Motor neuron (in vitro differentiated cells): ENCODE data around the gene SLC26A8. TPM values are rescaled to one million over a fixed set of nuclear protein-coding genes. Genes with fewer than 3 reads are reported as not detected.

Experiments used
- ATAC-seq, 8 experiments: fragments of 200-7000 bp; cut with Tn5 transposase; replicated peaks in 6 of 8; 2 replicates each; pipeline ENCODE4 v1.8.0; 2021; ENCODE audit warnings: mild to moderate bottlenecking in 8 of 8, moderate library complexity in 8 of 8
- H3K27ac ChIP-seq, 2 donors: fragments of 250-450 bp; sonication (Bioruptor Pico); 2 replicates each; pipeline ENCODE4 v1.9.0; 2021; ENCODE audit warnings: antibody characterized with exemption in 2 of 2, mild to moderate bottlenecking in 2 of 2, moderate library complexity in 1 of 2
- H3K4me1 ChIP-seq, 2 donors: fragments of 250-450 bp; sonication (Bioruptor Pico); replicated peaks in 1 of 2; 2 replicates each; pipeline ENCODE4 v1.6.1; 2021; ENCODE audit warnings: antibody characterized with exemption in 2 of 2, mild to moderate bottlenecking in 2 of 2, moderate library complexity in 1 of 2
- H3K4me3 ChIP-seq, 5 donors: fragments of 250-450 bp; sonication (Bioruptor Pico); 2 replicates each; pipeline ENCODE4 v1.9.0; 2021; ENCODE audit warnings: antibody characterized with exemption in 5 of 5, mild to moderate bottlenecking in 5 of 5, moderate library complexity in 4 of 5
- WGBS, 10 experiments: fragments of 450-650 bp; shearing (Covaris generic); methylation state at CpG; one replicate each; pipeline ENCODE4 v1.0.0; 2022; 5-methylcytosine and 5-hydroxymethylcytosine counted together
- in situ Hi-C, 9 experiments: fragments of 400-800 bp; cut with MboI; loops; one replicate each; pipeline ENCODE4 v1.15.0; 2021; ENCODE audit warnings: low sequenced_read_pairs in 9 of 9, low pct_unique_long_range_greater_than_20kb in 2 of 9; ENCODE audit not compliant: unreplicated experiment in 9 of 9
- total RNA-seq, 8 experiments: library from RNA; unstranded; fragments of 300-600 nt; gene quantifications; 2 replicates each; pipeline versions ENCODE4 v1.2.3 to v1.2.4, GENCODE V29; 2022

Gene SLC26A8
- total RNA-seq, 8 experiments from 2014 or later, result 0.05 to 0.61 (median 0.22) TPM; not detected in 1

DNA sequence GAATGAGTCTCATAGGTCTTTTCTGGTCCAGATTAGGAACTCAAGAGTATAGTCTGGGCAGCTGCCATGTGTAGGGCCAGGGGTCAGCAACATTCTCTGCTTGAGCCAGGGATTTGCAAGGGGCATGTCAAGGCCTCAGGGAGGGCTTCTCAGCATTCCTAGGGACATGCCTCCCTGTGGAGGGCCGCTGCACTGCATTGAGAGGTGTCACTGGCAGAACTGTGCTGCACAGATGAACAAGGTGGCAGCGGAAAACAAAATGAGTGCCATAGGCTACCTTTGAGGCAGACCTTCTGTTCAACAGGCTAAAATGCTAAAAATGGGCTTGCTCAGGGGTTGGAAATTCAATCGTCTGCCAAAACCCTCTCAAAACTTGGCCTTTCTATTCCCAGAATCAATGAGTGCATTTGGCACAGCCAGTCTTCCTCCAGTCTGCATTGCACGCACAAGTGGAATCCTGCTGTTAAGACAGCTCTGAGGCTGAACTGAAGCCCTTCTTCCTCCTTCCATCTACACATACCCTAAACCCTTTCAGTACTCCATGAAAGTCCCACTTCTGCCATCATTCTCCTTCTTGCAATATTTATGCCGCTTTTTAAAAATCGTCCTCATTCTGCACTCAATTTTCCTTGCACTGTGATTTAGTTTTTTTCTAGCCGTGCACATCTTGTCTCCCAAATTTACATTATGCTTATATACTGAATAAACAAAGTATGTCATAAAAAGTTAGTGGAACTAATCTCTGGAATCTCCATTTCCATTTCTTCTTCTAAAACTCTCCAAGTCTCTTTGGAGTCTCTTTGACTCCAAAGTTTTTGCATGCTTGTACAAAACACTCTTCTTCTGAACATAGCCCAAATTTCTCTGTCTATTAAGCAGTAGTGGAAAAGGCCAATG is 51.7 kb downstream of the SLC26A8 start:
- Histone ChIP-seq H3K4me1 (no peaks in the 10 kb centered on the region), H3K4me3 (no peak overlapping the region), H3K27ac (no peak overlapping the region)
- in situ Hi-C loops, result no loop called here
- peak in 2 of 8 experiments; percentile 76 to 90 for ATAC-seq
- 0 to 87% (median 77%) methylated on average over 1 to 7 of the region's 7 CpGs for WGBS, 10 experiments

DNA sequence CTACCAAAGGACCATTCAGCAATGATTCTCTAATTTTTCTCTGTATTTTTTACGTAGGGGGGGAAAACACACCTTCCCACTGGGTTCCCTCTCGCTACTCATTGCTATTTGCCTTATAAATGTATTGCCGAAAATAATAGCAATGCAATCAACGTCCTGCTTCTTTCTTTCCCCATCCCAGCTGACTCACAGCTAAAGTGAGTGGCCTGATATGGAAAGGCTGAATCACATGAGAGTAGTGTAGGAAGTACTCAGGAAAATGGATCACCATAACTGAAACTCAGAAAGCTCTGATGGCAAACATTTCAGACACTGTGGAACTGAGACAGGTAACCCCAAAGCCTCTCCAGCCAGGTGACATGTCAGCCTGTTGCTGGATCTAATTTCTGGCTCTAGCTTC is 54.3 kb downstream of the SLC26A8 start:
- in situ Hi-C loops, result no loop called here
- H3K4me3 ChIP-seq, result no peak overlapping the region
- ATAC-seq, result peak in 1 of 8 experiments; percentile 67
- no peaks in the 10 kb centered on the region for H3K4me1 ChIP-seq
- H3K27ac ChIP-seq, result no peak overlapping the region
- 65 to 81% (median 76%) methylated on average over 2 to 4 of the region's 4 CpGs; no CpG with 5 or more reads in 2 of the 10 experiments for WGBS, 10 experiments

DNA sequence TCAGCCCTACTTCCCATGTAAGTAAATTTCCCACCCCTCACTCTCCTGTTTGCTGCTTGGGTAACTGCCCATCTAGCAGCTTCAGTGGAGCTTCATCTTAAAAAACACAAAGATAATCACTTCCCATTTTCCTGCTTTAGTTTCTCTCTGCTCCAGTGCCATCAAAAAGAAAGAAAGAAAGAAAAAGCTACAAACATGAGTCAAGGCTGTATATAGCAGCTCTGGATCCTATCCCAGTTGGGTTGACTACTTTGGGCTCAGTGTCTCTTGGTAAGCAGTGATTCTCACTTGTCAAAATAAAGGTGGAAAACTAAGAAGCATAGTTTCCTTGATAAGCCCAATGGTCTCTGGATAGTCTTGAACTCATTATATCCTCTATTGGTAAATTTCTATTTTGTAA is 54.8 kb downstream of the SLC26A8 start:
- Histone ChIP-seq H3K4me1 (no peaks in the 10 kb centered on the region), H3K4me3 (no peak overlapping the region), H3K27ac (no peak overlapping the region)
- ATAC-seq, result no peak
- in situ Hi-C loops, result no loop called here

DNA sequence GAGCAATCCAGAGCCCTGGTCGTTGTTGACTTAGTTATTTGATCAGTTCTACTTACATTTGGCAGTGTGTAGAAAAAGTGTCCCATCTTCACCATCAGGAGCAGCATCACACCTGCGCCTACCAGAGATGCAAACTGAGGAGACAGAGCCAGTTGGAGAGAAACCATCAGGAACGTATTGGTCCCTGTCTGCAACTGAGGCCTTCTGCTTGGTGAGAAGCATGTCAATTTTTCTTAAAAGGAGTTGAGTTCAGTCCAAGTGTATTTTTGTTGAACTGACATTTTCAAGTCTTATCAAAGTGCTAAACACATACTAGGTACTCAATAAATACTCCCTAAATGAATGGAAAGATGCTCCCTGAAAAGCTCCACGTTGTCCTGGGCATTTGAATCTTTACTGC is 55.6 kb downstream of the SLC26A8 start:
- Histone ChIP-seq H3K4me1 (no peaks in the 10 kb centered on the region), H3K27ac (no peak overlapping the region), H3K4me3 (no peak overlapping the region)
- ATAC-seq, result no peak
- 60 to 100% (median 87%) methylated on average over 1 to 3 of the region's 4 CpGs; no CpG with 5 or more reads in 2 of the 10 experiments for WGBS, 10 experiments
- in situ Hi-C loops, result no loop called here

DNA sequence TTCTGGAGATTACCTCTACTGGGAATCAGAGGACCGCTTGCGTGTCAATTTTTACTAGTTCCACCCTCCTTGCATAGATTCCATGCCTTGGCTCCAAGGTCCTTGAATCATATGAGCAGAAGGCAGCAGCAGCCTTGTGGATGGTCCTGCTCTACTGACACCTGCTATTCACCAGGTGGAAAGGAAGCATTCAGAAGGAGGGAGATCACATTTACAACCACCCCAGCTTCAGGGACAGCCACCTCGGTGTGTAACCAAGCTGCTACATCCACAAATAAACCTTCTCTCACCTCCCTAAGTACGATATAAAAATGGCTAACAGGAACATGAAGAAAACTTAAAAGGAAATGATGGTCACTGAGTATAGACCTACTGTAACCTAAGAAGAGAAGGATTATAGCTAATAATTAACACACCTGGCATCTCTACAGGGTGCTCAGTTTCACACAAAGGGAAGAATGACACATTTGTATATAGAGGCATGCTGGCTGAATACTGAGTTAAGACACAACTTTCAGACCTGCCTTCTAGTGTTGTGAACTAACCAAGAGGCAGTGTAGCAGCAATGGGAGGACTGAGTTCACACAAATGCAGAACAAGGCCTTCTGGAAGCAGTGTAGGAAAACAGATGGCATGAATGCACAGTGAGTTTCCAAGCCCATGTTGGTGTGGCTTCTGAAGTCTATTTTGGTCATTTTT is 57.2 kb downstream of the SLC26A8 start:
- WGBS, 10 experiments, result 44 to 94% (median 79%) methylated on average over 2 to 4 of the region's 4 CpGs; no CpG with 5 or more reads in 4 of the 10 experiments
- Histone ChIP-seq H3K4me1 (no peaks in the 10 kb centered on the region), H3K27ac (no peak overlapping the region), H3K4me3 (no peak overlapping the region)
- ATAC-seq, result no peak
- in situ Hi-C loops, result no loop called here

DNA sequence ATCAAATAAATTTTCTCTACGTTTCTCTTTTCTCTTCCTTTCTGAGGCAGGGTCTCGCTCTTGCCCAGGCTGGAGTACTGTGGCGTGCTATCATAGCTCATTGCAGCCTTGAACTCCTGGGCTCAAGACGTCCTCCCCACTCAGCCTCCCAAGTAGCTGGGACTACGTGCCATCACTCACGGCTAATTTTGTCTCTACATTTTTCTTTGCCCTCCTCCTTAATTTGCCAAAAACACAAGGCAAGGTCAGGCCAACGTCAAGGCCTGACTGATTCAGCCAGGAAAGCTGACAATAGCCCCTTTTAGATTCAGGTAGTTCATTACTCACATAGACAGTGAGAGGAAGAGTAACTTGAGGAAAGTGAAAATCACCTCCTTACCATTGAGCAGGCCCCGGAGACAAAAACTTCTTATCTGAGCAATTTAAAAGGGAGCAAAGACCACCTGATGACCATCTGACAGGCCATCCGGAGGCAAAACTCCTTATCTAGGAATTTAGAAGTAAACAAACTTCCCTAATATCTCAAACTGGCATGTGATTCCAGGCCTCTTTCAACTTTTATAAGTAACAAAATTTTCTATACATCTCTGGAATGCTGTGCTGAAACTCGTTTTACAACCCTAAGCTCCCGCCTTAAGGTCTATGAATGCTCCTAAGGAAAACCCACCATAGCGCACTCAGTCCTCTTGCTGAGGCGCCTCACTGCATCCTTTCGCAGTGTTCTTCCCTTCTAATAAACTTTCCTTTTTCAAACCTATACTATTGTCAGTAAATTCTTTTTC is 61.5 kb downstream of the SLC26A8 start:
- in situ Hi-C loops, result no loop called here
- Histone ChIP-seq H3K4me3 (no peak overlapping the region), H3K4me1 (no peaks in the 10 kb centered on the region), H3K27ac (no peak overlapping the region)
- WGBS, 10 experiments, result 48 to 100% (median 73%) methylated on average over 2 to 13 of the region's 14 CpGs
- ATAC-seq, result no peak

DNA sequence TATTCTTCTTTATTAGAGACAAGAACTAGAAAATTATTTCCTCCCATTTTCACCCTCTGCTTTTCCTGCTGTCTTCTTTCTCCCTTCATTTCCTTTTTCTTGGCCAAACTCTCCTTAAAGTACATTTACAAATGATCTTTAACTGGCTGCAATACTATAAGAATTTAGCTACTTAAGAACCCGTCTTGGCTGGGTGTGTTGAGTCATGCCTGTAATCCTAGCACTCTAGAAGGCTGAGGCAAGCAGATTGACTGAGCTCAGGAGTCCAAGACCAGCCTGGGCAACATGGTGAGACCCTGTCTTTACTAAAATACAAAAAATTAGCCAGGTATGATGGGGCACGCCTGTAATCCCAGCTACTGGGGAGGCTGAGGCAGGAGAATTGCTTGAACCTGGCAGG is 64.3 kb downstream of the SLC26A8 start:
- Histone ChIP-seq H3K27ac (no peak overlapping the region), H3K4me3 (no peak overlapping the region), H3K4me1 (no peaks in the 10 kb centered on the region)
- in situ Hi-C loops, result no loop called here
- peak in 1 of 8 experiments; percentile 22 for ATAC-seq
- 8 to 80% (median 68%) methylated on average over 1 to 2 of the region's 2 CpGs; no CpG with 5 or more reads in 4 of the 10 experiments for WGBS, 10 experiments

DNA sequence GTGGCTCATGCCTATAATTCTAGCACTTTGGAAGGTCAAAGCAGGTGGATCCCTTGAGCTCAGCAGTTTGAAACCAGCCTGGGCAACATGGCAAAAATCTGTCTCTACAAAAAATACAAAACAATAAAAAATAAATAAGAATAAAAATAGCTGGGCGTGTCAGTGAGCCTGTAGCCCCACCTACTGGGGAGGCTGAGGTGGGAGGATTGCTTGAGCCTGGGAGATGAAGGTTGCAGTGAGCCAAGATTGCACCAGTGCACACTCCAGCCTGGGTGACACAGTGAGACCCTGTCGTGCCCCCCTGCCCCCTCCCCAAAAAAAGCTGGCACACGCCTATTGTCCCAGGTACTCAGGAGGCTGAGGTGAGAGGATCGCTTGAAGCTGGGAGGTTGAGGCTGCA is 68.5 kb downstream of the SLC26A8 start:
- ATAC-seq, result no peak
- no peak overlapping the region for H3K4me3 ChIP-seq
- 60 to 100% (median 82%) methylated on average over 1 to 2 of the region's 4 CpGs; no CpG with 5 or more reads in 4 of the 10 experiments for WGBS, 10 experiments
- H3K4me1 ChIP-seq, result no peaks in the 10 kb centered on the region
- no peak overlapping the region for H3K27ac ChIP-seq
- in situ Hi-C loops, result no loop called here

DNA sequence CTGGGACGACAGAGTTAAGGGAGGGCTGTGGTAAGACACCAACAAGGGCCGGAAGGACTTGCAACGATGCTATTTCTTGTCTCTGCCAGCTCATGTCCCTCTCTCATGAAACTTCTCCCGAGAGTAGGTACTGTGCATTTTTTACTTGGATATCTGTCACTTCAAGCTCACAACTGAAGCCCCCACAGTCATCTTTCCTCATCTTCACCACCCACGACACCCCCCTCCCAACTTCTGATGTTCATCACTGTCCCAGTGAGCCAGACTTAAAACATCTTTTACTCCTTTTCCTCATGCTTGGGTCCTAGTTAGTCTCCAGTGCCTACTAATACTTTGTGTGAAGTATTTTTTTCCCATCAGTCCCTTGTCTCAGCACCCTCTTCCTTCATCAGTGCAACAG is 68.9 kb downstream of the SLC26A8 start:
- in situ Hi-C loops, result no loop called here
- Histone ChIP-seq H3K4me1 (no peaks in the 10 kb centered on the region), H3K4me3 (no peak overlapping the region), H3K27ac (no peak overlapping the region)
- WGBS, 10 experiments, result 50 to 100% (median 76%) methylated on average over 1 to 5 of the region's 5 CpGs; no CpG with 5 or more reads in 1 of the 10 experiments
- ATAC-seq, result no peak

DNA sequence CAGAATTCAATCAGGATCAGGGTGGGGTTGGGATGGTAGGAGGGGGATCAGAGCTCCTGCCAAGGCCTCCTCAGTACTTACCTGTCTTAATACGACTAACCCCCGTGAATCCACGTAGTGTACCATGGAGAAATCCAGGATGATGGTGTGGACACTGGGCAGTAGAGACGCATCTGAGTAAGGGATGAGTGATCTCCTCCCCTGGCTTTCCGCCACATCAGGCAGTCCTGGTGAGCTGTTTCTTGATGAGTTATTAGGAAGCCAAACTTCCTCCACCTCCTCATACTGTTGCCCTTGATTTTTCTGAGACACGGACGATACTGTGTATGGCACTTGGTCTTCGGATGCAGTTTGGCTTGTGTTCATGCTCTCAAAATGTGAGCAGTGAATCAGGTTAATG is 69.4 kb downstream of the SLC26A8 start:
- Histone ChIP-seq H3K4me1 (no peaks in the 10 kb centered on the region), H3K27ac (no peak overlapping the region), H3K4me3 (no peak overlapping the region)
- in situ Hi-C loops, result no loop called here
- WGBS, 10 experiments, result 55 to 100% (median 90%) methylated on average over 1 to 8 of the region's 8 CpGs; no CpG with 5 or more reads in 3 of the 10 experiments
- ATAC-seq, result no peak

DNA sequence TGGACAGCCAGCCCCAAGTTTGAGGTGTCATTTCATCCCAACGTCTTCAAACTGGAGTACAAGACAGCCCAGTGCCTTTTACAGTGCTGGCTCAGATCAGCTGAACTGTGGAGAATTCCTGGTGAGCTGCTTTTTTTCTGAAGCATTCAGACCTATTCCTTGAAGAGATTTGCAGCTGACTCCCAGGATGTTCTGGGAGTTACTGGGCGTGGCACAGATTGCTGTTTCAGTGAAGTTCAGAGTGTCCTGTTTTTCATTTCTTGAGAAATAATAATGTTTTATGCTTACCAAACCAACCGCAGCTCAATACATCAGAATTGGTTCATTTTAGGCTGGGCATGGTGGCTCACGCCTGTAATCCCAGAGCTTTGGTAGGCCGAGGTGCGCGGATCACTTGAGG is 70.1 kb downstream of the SLC26A8 start:
- H3K27ac ChIP-seq, result no peak overlapping the region
- in situ Hi-C loops, result no loop called here
- WGBS, 10 experiments, result 40 to 94% (median 85%) methylated on average over 1 to 7 of the region's 7 CpGs; no CpG with 5 or more reads in 2 of the 10 experiments
- peak in 2 of 8 experiments; percentile 28 to 56 for ATAC-seq
- H3K4me1 ChIP-seq, result no peaks in the 10 kb centered on the region
- no peak overlapping the region for H3K4me3 ChIP-seq

DNA sequence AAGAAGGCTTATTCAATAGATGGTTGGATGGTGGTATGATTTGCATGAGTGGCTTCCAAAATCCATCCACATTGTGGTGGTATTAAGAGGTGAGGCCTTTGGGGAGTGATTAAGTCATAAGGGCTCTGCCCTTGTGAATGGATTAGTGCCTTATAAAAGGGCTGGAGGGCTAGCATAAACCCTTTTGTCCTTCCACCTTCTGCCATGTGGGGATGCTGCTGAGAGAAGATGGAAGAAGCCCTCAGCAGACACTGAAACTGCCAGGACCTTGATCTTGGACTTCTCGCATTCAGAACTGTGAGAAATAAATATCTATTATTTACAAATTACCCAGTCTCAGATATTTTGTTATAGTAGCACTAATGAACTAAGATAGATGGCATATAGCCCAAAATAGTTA is 75.7 kb downstream of the SLC26A8 start:
- 57 to 90% (median 83%) methylated on average over 1 of the region's 1 CpG; no CpG with 5 or more reads in 7 of the 10 experiments for WGBS, 10 experiments
- ATAC-seq, result peak in 3 of 8 experiments; percentile 31 to 63 (median 57)
- no peak overlapping the region for H3K27ac ChIP-seq
- H3K4me3 ChIP-seq, result no peak overlapping the region
- in situ Hi-C loops, result no loop called here
- no peaks in the 10 kb centered on the region for H3K4me1 ChIP-seq

DNA sequence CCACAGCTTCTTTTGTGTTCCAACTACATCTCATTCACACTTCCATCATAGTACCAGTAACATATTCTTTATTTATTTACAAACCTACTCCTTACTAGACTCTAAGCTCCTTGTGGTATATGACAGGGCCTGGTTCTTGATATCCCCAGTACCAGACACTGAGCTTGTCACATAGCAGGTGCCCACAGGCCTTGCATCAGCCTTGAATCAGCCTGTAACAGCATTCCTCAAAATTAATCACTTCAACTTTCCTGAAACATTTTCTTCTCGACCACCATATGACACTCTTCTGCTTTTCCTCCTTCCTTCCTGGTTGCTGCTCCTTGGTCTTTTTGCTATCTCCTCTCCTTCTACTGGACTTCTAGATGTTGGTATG is 78.8 kb downstream of the SLC26A8 start:
- Histone ChIP-seq H3K4me1 (no peaks in the 10 kb centered on the region), H3K27ac (no peak overlapping the region), H3K4me3 (no peak overlapping the region)
- WGBS, 10 experiments, result 0 to 100% (median 50%) methylated on average over 1 of the region's 1 CpG; no CpG with 5 or more reads in 3 of the 10 experiments
- ATAC-seq, result no peak
- in situ Hi-C loops, result no loop called here
